Measurements from ENCODE around the gene PPP3CA.

The PPP3CA gene

GRCh38 chr4:101175896-101176676 is 171.2 kb downstream of the PPP3CA start:
- no peak for DNase-seq (ENCODE audit: low spot score)

- DNase-seq (ENCODE audit: low spot score): no peak
Measured at GRCh38 chr4:101174679-101175345, 172.5 kb downstream of the PPP3CA start.

- DNase-seq (ENCODE audit: low spot score): no peak
Measured at GRCh38 chr4:101172369-101172768, 175.0 kb downstream of the PPP3CA start.

- no peak for DNase-seq (ENCODE audit: low spot score)
Measured at GRCh38 chr4:101171747-101172146, 175.6 kb downstream of the PPP3CA start.

GRCh38 chr4:101169044-101170014 is 178.0 kb downstream of the PPP3CA start:
- DNase-seq (ENCODE audit: low spot score): peak; percentile 69

GRCh38 chr4:101163936-101164335 is 183.4 kb downstream of the PPP3CA start:
- no peak for DNase-seq (ENCODE audit: low spot score)

- no peak for DNase-seq (ENCODE audit: low spot score)
Measured at GRCh38 chr4:101162990-101163380, 184.3 kb downstream of the PPP3CA start.

- no peak for DNase-seq (ENCODE audit: low spot score)
Measured at GRCh38 chr4:101160792-101161592, 186.3 kb downstream of the PPP3CA start.

GRCh38 chr4:101158507-101158906 is 188.8 kb downstream of the PPP3CA start:
- no peak for DNase-seq (ENCODE audit: low spot score)

- DNase-seq (ENCODE audit: low spot score): no peak
Measured at GRCh38 chr4:101158134-101158482, 189.2 kb downstream of the PPP3CA start.

- no peak for DNase-seq (ENCODE audit: low spot score)
Measured at GRCh38 chr4:101157415-101158133, 189.8 kb downstream of the PPP3CA start.

GRCh38 chr4:101156619-101157310 is 190.6 kb downstream of the PPP3CA start:
- DNase-seq (ENCODE audit: low spot score): no peak

- no peak for DNase-seq (ENCODE audit: low spot score)
Measured at GRCh38 chr4:101155945-101156344, 191.4 kb downstream of the PPP3CA start.

- no peak for DNase-seq (ENCODE audit: low spot score)
Measured at GRCh38 chr4:101155368-101155767, 192.0 kb downstream of the PPP3CA start.

GRCh38 chr4:101153653-101154052 is 193.7 kb downstream of the PPP3CA start:
- no peak for DNase-seq (ENCODE audit: low spot score)

GRCh38 chr4:101152521-101152920 is 194.8 kb downstream of the PPP3CA start:
- no peak for DNase-seq (ENCODE audit: low spot score)

- DNase-seq (ENCODE audit: low spot score): no peak
Measured at GRCh38 chr4:101148551-101148950, 198.8 kb downstream of the PPP3CA start.

GRCh38 chr4:101147283-101147682 is 200.0 kb downstream of the PPP3CA start:
- no peak for DNase-seq (ENCODE audit: low spot score)

- no peak for DNase-seq (ENCODE audit: low spot score)
Measured at GRCh38 chr4:101145021-101145420, 202.3 kb downstream of the PPP3CA start.

- no peak for DNase-seq (ENCODE audit: low spot score)
Measured at GRCh38 chr4:101142259-101142658, 205.1 kb downstream of the PPP3CA start.
